ENCODE data around the gene SLC24A3. TPM values are rescaled to one million over a fixed set of nuclear protein-coding genes. Genes with fewer than 3 reads are reported as not detected.

The SLC24A3 gene
- total and polyA plus RNA-seq, 4 donors = 17.5 to 64.9 (median 43.8) TPM

DNA sequence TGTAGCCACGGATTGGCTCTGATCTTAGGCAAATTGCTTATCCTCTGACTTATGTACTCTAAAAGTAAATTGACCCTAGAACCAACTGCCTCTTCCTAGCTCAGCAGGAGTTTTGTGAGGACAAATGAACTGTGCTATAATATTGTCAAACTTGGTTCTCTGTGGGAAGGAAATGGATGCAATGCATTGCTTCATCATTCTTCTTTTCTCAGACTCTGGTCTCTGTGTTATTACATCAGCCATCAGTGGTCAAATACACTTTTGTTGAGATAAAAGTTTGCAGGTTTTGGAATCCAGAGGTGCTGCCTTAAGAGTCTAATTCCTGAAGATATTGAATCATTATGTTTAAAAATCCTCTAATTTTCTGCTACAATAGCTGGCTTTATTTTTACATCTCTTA, 64.9 kb downstream of the SLC24A3 start:
- Histone ChIP-seq H3K4me3 (ENCODE audit: low read depth, low read length) (no peak overlapping the region), H3K9me3 (ENCODE audit: control insufficient read depth, insufficient read depth, low read length) (no peaks in the 10 kb centered on the region), H3K27me3 (ENCODE audit: control insufficient read depth, insufficient read depth, low read length) (no peaks in the 10 kb centered on the region), H3K4me1 (ENCODE audit: control insufficient read depth, insufficient read depth, low read length) (peaks cover 23% of the 10 kb centered on the region), H3K27ac (ENCODE audit: low read depth, low read length) (no peak overlapping the region), H3K36me3 (ENCODE audit: control insufficient read depth, insufficient read depth, low read length) (peaks cover 6% of the 10 kb centered on the region)
- no peak for DNase-seq (ENCODE audit: low read depth in 4 of 6, low spot score in 6 of 6)
- WGBS (ENCODE audit: insufficient coverage) = no CpG with 5 or more reads among the region's 1 CpG

DNA sequence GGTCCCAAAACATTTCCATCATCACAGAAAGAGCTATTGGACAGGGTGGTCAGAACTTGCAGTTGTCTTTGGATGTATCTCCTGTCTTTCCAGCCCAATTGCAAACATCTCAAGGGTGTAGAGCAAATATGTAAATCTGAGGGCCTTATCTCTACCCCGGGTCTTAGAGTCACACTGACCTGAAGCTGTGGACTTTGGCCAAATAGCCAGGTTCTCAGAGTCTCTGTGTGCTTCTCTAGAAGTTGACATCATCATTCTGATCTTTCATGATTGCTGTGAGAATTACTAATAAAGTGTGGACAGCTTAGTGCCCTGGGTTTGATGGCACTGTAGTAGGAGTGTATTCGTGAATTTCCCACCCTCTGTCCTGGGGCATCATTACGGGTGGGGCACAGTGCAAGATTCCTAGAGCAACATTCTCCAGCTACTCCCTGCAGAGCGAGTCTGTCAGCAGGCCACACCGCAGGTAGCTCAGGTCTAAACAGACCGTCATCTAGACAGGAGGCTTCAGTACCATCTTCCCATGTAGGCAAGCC, 71.1 kb downstream of the SLC24A3 start:
- Histone ChIP-seq H3K4me3 (ENCODE audit: low read depth, low read length) (no peak overlapping the region), H3K27ac (ENCODE audit: low read depth, low read length) (no peak overlapping the region), H3K27me3 (ENCODE audit: control insufficient read depth, insufficient read depth, low read length) (no peaks in the 10 kb centered on the region), H3K9me3 (ENCODE audit: control insufficient read depth, insufficient read depth, low read length) (no peaks in the 10 kb centered on the region), H3K36me3 (ENCODE audit: control insufficient read depth, insufficient read depth, low read length) (peaks cover 6% of the 10 kb centered on the region), H3K4me1 (ENCODE audit: control insufficient read depth, insufficient read depth, low read length) (no peaks in the 10 kb centered on the region)
- no peak for DNase-seq (ENCODE audit: low read depth in 4 of 6, low spot score in 6 of 6)
- 94% methylated on average over 6 of the region's 6 CpGs for WGBS (ENCODE audit: insufficient coverage)

DNA sequence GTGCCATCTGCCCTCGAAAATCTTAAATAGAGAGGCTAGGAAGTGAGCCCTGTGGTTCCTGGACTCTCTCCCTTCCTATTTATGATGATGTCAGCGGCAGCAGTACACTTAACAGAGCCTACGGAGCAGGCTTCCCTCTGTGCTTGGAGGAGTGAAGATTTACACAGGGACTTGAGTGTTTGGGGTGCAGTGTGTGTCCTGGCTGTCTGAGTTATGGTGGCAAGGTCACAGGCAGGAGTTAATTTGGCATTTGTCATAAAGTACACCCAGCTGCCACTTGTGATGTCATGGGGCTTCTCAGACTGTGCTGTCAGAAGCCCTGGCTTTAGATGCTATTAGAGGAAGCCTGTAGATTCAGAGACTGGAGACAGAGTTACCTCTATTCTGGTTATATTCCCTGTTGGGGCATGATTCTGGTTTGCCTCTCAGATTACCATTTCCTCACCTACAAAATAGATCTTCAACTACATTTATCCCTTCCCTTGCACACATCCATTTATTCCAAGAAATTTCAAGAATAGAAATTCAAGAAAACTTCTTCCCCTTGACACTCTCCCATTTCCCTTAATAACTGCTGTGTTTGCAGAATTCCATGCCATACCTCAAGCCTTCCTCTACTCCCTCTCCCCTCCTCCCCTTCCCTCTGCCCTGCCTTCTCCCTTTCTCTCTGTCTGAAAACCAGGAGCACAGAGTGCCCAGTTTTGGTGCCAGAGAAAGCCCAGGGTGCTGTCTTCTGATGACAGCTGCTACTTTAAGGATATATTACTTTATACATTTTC, 72.1 kb downstream of the SLC24A3 start:
- H3K27ac ChIP-seq (ENCODE audit: low read depth, low read length) = peak overlapping the region; percentile 18
- no peaks in the 10 kb centered on the region for H3K9me3 ChIP-seq (ENCODE audit: control insufficient read depth, insufficient read depth, low read length)
- H3K4me1 ChIP-seq (ENCODE audit: control insufficient read depth, insufficient read depth, low read length) = no peaks in the 10 kb centered on the region
- H3K4me3 ChIP-seq (ENCODE audit: low read depth, low read length) = no peak overlapping the region
- WGBS (ENCODE audit: insufficient coverage) = no CpG with 5 or more reads among the region's 3 CpGs
- peaks cover 6% of the 10 kb centered on the region for H3K36me3 ChIP-seq (ENCODE audit: control insufficient read depth, insufficient read depth, low read length)
- no peak for DNase-seq (ENCODE audit: low read depth in 4 of 6, low spot score in 6 of 6)
- H3K27me3 ChIP-seq (ENCODE audit: control insufficient read depth, insufficient read depth, low read length) = no peaks in the 10 kb centered on the region

DNA sequence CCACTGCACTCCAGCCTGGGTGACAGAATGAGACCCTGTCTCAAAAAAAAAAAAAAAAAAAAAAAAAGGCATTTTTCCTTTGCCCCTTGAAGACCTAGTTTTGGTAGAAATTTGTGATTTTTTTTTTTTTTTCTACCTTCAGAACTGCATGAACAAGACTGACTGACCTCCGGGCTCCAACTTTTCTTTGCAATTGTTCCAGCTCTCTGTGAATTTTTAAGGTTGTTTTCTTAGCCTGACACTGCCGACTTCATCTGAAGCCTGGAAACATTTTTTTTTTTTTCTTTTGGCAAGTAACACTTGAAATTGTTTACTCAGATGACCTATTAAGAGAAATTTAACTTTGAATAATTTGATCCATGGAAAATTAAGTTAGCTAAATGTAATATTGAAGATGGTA, 73.0 kb downstream of the SLC24A3 start:
- no CpG with 5 or more reads among the region's 2 CpGs for WGBS (ENCODE audit: insufficient coverage)

DNA sequence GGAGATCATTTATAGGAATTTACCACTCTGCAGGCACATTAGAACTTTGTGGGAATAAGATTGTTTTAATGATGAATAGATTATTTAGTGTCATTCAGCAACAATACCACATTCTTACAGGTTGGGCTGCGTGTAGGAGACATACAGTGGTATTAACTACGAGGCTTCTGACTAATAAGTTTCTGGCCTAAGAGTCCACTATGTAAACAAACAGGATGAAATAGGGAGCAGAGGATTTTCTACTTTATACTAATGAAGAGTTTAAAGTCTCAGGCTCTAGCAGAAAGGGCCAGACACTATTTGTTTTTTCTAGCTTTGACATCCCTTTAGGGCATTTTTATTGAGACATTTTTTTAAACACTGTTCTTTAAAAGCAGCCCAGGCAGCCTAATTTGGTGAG, 75.6 kb downstream of the SLC24A3 start:
- H3K4me3 ChIP-seq (ENCODE audit: low read depth, low read length) = no peak overlapping the region
- no peaks in the 10 kb centered on the region for H3K9me3 ChIP-seq (ENCODE audit: control insufficient read depth, insufficient read depth, low read length)
- no CpG with 5 or more reads among the region's 2 CpGs for WGBS (ENCODE audit: insufficient coverage)
- no peaks in the 10 kb centered on the region for H3K27me3 ChIP-seq (ENCODE audit: control insufficient read depth, insufficient read depth, low read length)
- peaks cover 11% of the 10 kb centered on the region for H3K4me1 ChIP-seq (ENCODE audit: control insufficient read depth, insufficient read depth, low read length)
- peaks cover 2% of the 10 kb centered on the region for H3K36me3 ChIP-seq (ENCODE audit: control insufficient read depth, insufficient read depth, low read length)
- H3K27ac ChIP-seq (ENCODE audit: low read depth, low read length) = no peak overlapping the region
- no peak for DNase-seq (ENCODE audit: low read depth in 4 of 6, low spot score in 6 of 6)

More for the DNA sequence above, 73.0 kb downstream of the SLC24A3 start:
- Histone ChIP-seq H3K4me3 (ENCODE audit: low read depth, low read length) (no peak overlapping the region), H3K4me1 (ENCODE audit: control insufficient read depth, insufficient read depth, low read length) (no peaks in the 10 kb centered on the region), H3K27me3 (ENCODE audit: control insufficient read depth, insufficient read depth, low read length) (no peaks in the 10 kb centered on the region), H3K27ac (ENCODE audit: low read depth, low read length) (no peak overlapping the region), H3K36me3 (ENCODE audit: control insufficient read depth, insufficient read depth, low read length) (peaks cover 6% of the 10 kb centered on the region), H3K9me3 (ENCODE audit: control insufficient read depth, insufficient read depth, low read length) (no peaks in the 10 kb centered on the region)
- DNase-seq (ENCODE audit: low read depth in 4 of 6, low spot score in 6 of 6) = peak in 1 of 6 donors; percentile 65

DNA sequence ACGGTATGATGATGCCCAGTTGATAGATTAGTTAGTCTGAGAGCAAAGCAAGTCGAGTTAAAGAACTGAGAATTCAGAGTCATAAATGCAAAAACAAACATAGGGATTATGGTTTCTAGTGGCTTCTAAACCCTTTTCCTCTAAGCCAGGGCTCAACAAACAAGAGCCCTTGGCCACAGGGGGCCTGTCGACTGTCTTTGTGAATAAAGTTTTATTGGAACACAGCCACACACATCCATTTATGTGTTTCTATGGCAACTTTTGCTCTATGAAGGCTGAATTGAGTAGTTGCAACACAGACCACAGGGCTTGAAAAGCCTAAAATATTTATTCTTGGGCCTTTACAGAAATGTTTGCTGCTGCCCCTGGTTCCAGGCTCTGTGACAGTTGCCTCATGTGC, 76.2 kb downstream of the SLC24A3 start:
- H3K4me3 ChIP-seq (ENCODE audit: low read depth, low read length) = no peak overlapping the region
- no peaks in the 10 kb centered on the region for H3K9me3 ChIP-seq (ENCODE audit: control insufficient read depth, insufficient read depth, low read length)
- no peaks in the 10 kb centered on the region for H3K27me3 ChIP-seq (ENCODE audit: control insufficient read depth, insufficient read depth, low read length)
- H3K4me1 ChIP-seq (ENCODE audit: control insufficient read depth, insufficient read depth, low read length) = peaks cover 11% of the 10 kb centered on the region
- H3K36me3 ChIP-seq (ENCODE audit: control insufficient read depth, insufficient read depth, low read length) = peaks cover 2% of the 10 kb centered on the region
- WGBS (ENCODE audit: insufficient coverage) = no CpG with 5 or more reads among the region's 3 CpGs
- no peak overlapping the region for H3K27ac ChIP-seq (ENCODE audit: low read depth, low read length)
- peak in 1 of 6 donors; percentile 16 for DNase-seq (ENCODE audit: low read depth in 4 of 6, low spot score in 6 of 6)

DNA sequence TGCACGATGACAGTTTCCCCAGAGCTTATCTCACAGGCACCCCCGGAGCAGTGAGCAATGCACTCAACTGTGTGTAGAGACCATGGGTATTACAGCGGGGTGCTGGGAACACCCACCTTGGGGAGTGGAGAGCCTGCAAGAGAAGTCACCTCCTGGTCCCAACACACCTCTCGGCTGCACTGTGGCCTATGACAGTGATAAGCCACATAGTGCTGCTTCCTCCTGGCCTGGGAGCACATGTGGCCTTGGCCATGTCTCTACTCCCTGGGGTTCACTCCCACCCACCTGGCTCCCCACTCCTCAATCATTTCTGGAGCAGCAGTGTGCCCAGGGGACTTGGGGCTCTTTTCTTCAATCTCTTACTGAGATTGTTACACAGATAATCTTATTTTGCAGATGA, 77.0 kb downstream of the SLC24A3 start:
- Histone ChIP-seq H3K9me3 (ENCODE audit: control insufficient read depth, insufficient read depth, low read length) (no peaks in the 10 kb centered on the region), H3K4me3 (ENCODE audit: low read depth, low read length) (no peak overlapping the region), H3K27ac (ENCODE audit: low read depth, low read length) (no peak overlapping the region), H3K27me3 (ENCODE audit: control insufficient read depth, insufficient read depth, low read length) (no peaks in the 10 kb centered on the region), H3K36me3 (ENCODE audit: control insufficient read depth, insufficient read depth, low read length) (peaks cover 2% of the 10 kb centered on the region), H3K4me1 (ENCODE audit: control insufficient read depth, insufficient read depth, low read length) (peaks cover 11% of the 10 kb centered on the region)
- 93% methylated on average over 4 of the region's 4 CpGs for WGBS (ENCODE audit: insufficient coverage)
- DNase-seq (ENCODE audit: low read depth in 4 of 6, low spot score in 6 of 6) = no peak

DNA sequence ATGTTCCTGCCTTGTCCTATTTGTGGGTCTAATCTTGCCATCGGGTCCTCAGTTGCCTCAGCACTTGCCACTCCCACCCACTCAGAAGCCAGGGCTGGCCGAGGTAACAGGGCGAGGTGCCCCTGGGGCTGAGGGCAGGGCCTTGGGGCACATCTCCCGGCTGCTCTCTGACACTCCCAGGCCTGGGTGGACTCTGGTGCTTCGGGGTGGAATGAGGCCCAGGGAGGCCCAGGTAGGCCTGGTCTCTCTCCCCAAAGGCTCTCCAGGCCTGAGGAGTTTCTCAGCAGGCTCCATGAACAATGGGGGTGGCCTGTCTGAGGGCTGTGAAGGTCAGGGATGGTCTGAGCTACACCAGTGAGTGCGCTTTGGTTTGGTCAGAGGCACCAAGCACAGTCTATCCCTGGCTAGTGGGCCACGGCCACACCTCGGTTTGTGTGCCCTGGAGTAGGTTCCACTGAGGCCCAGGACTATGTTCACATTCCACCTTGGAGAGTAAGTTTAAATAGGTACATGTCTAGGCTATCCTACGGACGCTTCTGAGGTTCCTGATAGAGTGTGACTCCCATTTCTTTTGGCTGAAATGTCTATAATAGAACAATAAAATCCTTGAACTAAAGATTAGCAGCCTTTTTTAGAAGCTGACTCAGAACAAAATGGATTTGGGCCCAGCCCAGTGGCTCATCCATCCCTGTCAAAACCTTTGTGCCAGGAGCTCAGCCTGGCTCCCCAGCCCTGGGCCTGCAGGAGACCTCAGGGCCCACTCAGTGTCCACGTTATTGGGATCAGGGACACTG, 78.8 kb downstream of the SLC24A3 start:
- no peak overlapping the region for H3K27ac ChIP-seq (ENCODE audit: low read depth, low read length)

DNA sequence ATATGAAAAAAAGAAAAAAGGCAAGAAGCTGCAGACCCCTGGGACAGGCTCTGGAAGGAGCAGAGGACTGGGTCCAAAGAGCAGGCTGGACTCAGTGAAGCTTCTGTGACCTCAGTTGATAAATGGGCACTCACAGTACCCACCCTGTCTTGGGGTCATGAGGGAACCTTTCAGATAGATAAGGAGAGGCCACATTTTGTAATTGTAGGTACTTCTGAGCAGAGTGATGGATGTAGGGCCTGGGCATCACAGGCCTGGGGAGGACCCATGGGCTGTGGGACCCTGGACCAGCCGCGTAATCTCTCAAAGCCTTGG, 79.3 kb downstream of the SLC24A3 start:
- no peak for DNase-seq (ENCODE audit: low read depth in 4 of 6, low spot score in 6 of 6)
- H3K36me3 ChIP-seq (ENCODE audit: control insufficient read depth, insufficient read depth, low read length) = peaks cover 2% of the 10 kb centered on the region
- no peaks in the 10 kb centered on the region for H3K9me3 ChIP-seq (ENCODE audit: control insufficient read depth, insufficient read depth, low read length)
- H3K27me3 ChIP-seq (ENCODE audit: control insufficient read depth, insufficient read depth, low read length) = no peaks in the 10 kb centered on the region
- no peak overlapping the region for H3K27ac ChIP-seq (ENCODE audit: low read depth, low read length)
- H3K4me3 ChIP-seq (ENCODE audit: low read depth, low read length) = no peak overlapping the region
- 100% methylated on average over 2 of the region's 2 CpGs for WGBS (ENCODE audit: insufficient coverage)
- H3K4me1 ChIP-seq (ENCODE audit: control insufficient read depth, insufficient read depth, low read length) = peaks cover 11% of the 10 kb centered on the region

More for the DNA sequence above, 78.8 kb downstream of the SLC24A3 start:
- H3K27me3 ChIP-seq (ENCODE audit: control insufficient read depth, insufficient read depth, low read length) = no peaks in the 10 kb centered on the region
- no peak for DNase-seq (ENCODE audit: low read depth in 4 of 6, low spot score in 6 of 6)
- no peaks in the 10 kb centered on the region for H3K9me3 ChIP-seq (ENCODE audit: control insufficient read depth, insufficient read depth, low read length)
- peaks cover 11% of the 10 kb centered on the region for H3K4me1 ChIP-seq (ENCODE audit: control insufficient read depth, insufficient read depth, low read length)
- 91% methylated on average over 8 of the region's 11 CpGs for WGBS (ENCODE audit: insufficient coverage)
- peaks cover 2% of the 10 kb centered on the region for H3K36me3 ChIP-seq (ENCODE audit: control insufficient read depth, insufficient read depth, low read length)
- H3K4me3 ChIP-seq (ENCODE audit: low read depth, low read length) = no peak overlapping the region

Measured in spinal cord (tissue), 10 donors.